Testis (tissue), 3 donors: Measurements from ENCODE around the gene GPR149. TPM values are rescaled to one million over a fixed set of nuclear protein-coding genes. Genes with fewer than 3 reads are reported as not detected.

Experiments used
- DNase-seq: peaks from one replicate; pipeline ENCODE4 v3.0.0-alpha.2; 2019
- H3K27ac ChIP-seq, 2 donors: fragments of 200-600 bp; sonication (generic); one replicate each; pipeline ENCODE4 v1.5.1; 2019
- H3K27me3 ChIP-seq: fragments of 200-600 bp; sonication (generic); one replicate; pipeline ENCODE4 v1.5.1; 2019
- H3K36me3 ChIP-seq: fragments of 200-600 bp; sonication (generic); one replicate; pipeline ENCODE4 v1.5.1; 2017; ENCODE audit warnings: low read depth; ENCODE audit errors: missing control alignments
- H3K4me1 ChIP-seq: fragments of 200-600 bp; sonication (generic); one replicate; pipeline ENCODE4 v1.5.1; 2019
- H3K4me3 ChIP-seq, 2 donors: fragments of 200-600 bp; sonication (generic); one replicate each; pipeline ENCODE4 v1.5.1; 2017 to 2019
- H3K9me3 ChIP-seq: fragments of 200-600 bp; sonication (generic); one replicate; pipeline ENCODE4 v1.5.1; 2017
- POLR2A ChIP-seq: fragments of 450-650 bp; IDR thresholded peaks from one replicate; pipeline ENCODE4 v1.6.1; 2017; ENCODE audit warnings: antibody characterized with exemption, mild to moderate bottlenecking, moderate library complexity
- WGBS, 2 donors: methylation state at CpG; one replicate each; pipeline ENCODE4 v1.1.5; 2018; 5-methylcytosine and 5-hydroxymethylcytosine counted together
- intact Hi-C: fragments of 100-400 bp; cut with DNase I; formaldehyde crosslinking; loops from one replicate; pipeline ENCODE4 v1.15.1; 2023; ENCODE audit warnings: low total_unique reads
- polyA plus RNA-seq: library from polyadenylated mRNA; stranded (reverse); fragments of 350-450 nt; fragmentation: Illumina TruSeq; extraction: RNeasy Lipid Tissue Mini Kit (QIAGEN cat#74804); gene quantifications from one replicate; pipeline ENCODE4 v1.2.3, GENCODE V29; 2014; ENCODE audit warnings: low read depth, low replicate concordance; ENCODE audit not compliant: insufficient read depth
- small RNA-seq, 2 donors: library from RNA; depleted of rRNA; stranded (forward); fragments of <200 nt; gene quantifications; one replicate each; pipeline ENCODE3, GENCODE V24; 2016
- total RNA-seq, 2 donors: library from RNA; depleted of rRNA; stranded (reverse); fragments of >200 nt; gene quantifications; one replicate each; pipeline ENCODE4 v1.2.3, GENCODE V29; 2016
- TF ChIP-seq, protein P1 (sequence below), 3 experiments: fragments of 450-650 bp in 2 of 3; fragments of 200-600 bp in 1 of 3; sonication (generic) in 1 of 3; IDR thresholded peaks; one replicate each; pipeline ENCODE4 v1.5.1; 2016 to 2019; ENCODE audit warnings: antibody characterized with exemption in 3 of 3, mild to moderate bottlenecking in 2 of 3, moderate library complexity in 1 of 3

Gene GPR149
- total and polyA plus RNA-seq, 3 donors from 2014 or later, result 0.31 to 0.61 (median 0.37) TPM

DNA sequence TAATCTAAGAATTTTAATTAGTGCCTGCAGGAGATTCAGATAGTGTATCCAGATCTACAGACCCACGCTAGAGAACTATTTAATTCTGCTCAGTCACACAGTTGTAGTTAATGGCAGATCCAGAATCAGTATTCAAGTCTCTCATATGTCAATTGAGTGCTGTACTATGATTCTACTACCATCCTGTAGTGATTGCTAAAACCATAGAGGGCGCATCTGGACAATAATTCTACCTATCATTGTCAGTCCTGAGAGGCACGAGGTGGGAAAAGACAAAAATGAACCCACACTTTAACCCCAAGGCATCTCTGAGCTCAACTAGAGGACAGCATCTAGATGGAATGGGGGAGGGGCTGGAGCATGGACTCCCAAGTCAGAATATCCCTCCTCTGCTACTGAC lies 128.4 kb downstream of the GPR149 start:
- Histone ChIP-seq H3K4me1 (no peaks in the 10 kb centered on the region), H3K27me3 (no peaks in the 10 kb centered on the region), H3K4me3 (no peak overlapping the region), H3K9me3 (no peaks in the 10 kb centered on the region), H3K27ac (no peak overlapping the region), H3K36me3 (no peaks in the 10 kb centered on the region)
- intact Hi-C loops, result no loop called here
- DNase-seq, result no peak
- 82 to 84% methylated on average over 3 of the region's 3 CpGs for WGBS, 2 donors
- no peak for TF ChIP-seq POLR2A
- TF ChIP-seq, protein P1, sequence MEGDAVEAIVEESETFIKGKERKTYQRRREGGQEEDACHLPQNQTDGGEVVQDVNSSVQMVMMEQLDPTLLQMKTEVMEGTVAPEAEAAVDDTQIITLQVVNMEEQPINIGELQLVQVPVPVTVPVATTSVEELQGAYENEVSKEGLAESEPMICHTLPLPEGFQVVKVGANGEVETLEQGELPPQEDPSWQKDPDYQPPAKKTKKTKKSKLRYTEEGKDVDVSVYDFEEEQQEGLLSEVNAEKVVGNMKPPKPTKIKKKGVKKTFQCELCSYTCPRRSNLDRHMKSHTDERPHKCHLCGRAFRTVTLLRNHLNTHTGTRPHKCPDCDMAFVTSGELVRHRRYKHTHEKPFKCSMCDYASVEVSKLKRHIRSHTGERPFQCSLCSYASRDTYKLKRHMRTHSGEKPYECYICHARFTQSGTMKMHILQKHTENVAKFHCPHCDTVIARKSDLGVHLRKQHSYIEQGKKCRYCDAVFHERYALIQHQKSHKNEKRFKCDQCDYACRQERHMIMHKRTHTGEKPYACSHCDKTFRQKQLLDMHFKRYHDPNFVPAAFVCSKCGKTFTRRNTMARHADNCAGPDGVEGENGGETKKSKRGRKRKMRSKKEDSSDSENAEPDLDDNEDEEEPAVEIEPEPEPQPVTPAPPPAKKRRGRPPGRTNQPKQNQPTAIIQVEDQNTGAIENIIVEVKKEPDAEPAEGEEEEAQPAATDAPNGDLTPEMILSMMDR (IDR thresholded peaks at IDR 0.05), result no peak

DNA sequence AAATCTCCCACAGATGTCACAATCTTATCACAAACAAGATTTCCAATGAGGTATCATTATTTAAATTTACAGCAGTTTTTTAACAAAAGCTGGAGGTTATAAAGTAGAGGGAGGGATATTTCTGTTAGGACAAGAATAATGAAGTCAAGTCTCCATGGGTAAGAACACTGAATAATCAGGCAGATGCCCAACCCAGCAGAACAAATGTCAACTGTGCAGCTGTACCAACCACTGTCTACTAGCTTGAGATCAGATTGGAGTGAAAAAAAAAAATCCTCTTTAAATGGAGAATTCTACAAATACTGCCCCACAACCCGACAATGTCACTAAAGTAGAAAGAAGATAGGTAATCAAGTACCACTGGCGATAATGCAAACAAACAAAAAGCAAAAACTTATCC lies 136.0 kb downstream of the GPR149 start:
- no peak for DNase-seq
- 89 to 90% methylated on average over 2 of the region's 2 CpGs for whole genome bisulfite sequencing, 2 donors
- Histone ChIP-seq H3K27me3 (no peaks in the 10 kb centered on the region), H3K4me3 (no peak overlapping the region), H3K9me3 (no peaks in the 10 kb centered on the region), H3K27ac (no peak overlapping the region), H3K4me1 (no peaks in the 10 kb centered on the region), H3K36me3 (no peaks in the 10 kb centered on the region)
- intact Hi-C loops, result no loop called here
- TF ChIP-seq, protein P1 (IDR thresholded peaks at IDR 0.05), result no peak
- TF ChIP-seq POLR2A, result no peak

DNA sequence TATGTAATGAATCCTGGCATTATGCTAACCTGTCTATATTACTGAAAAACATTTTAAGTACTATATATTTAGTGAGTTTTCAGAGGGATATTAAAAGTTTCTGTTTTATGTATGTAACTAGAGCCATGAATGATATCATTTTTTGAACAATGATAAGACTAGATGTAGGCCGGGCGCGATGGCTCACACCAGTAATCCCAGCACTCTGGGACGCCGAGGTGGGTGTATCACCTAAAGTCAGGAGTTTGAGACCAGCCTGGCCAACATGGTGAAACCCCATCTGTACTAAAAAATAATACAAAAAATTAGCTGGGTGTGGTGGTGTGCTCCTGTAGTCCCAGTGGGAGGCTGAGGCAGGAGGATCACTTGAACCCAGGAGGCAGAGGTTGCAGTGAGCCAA lies 139.8 kb downstream of the GPR149 start:
- intact Hi-C loops, result no loop called here
- H3K36me3 ChIP-seq, result no peaks in the 10 kb centered on the region

More for the DNA sequence above, 139.8 kb downstream of the GPR149 start:
- H3K4me1 ChIP-seq, result peaks cover 2% of the 10 kb centered on the region
- no peak overlapping the region for H3K4me3 ChIP-seq
- H3K27me3 ChIP-seq, result no peaks in the 10 kb centered on the region
- H3K9me3 ChIP-seq, result no peaks in the 10 kb centered on the region
- no peak for DNase-seq
- no peak for TF ChIP-seq POLR2A
- TF ChIP-seq, protein P1 (IDR thresholded peaks at IDR 0.05), result no peak
- H3K27ac ChIP-seq, result no peak overlapping the region
- 93 to 97% methylated on average over 5 of the region's 5 CpGs for WGBS, 2 donors

Small RNA genes lying within 50 kb of the gene (small RNA-seq; reads per million reads assigned to genes)
- 0 reads per million in 2 donors for gene RF01210

Other genes with a start within 250 kb of the GPR149 start
- gene DHX36, start 105.7 kb downstream of the GPR149 start, total RNA-seq, result 100 to 1,000 TPM in 1 of 2 donors, 10 to 100 TPM in 1; 97.9 to 138 TPM
- 85.5 TPM for gene DHX36, start 105.7 kb downstream of the GPR149 start, polyA plus RNA-seq